HG03066 (cell line): ENCODE results near the gene ABHD13.

Source experiments
- ATAC-seq: cut with Tn5 transposase; IDR thresholded peaks from one replicate; pipeline ENCODE4 v1.9.1; 2021; ENCODE audit warnings: low read depth; ENCODE audit not compliant: unreplicated experiment

The ABHD13 gene

GRCh38 chr13:108281901-108282300 lies 63.7 kb downstream of the ABHD13 start:
- no peak for ATAC-seq

- no peak for ATAC-seq
These were observed 64.9 kb downstream of the ABHD13 start for GRCh38 chr13:108283110-108283509.
